Activated B cell treated with CpG ODN at 0.5 μM for 24 hours (primary cell): ENCODE data around the gene ASB13. TPM values are rescaled to one million over a fixed set of nuclear protein-coding genes. Genes with fewer than 3 reads are reported as not detected.

Experiments
- ATAC-seq: fragments of 200-7000 bp; cut with Tn5 transposase; one replicate; pipeline ENCODE4 v1.10.0; 2021; ENCODE audit warnings: low read depth, mild to moderate bottlenecking, moderate library complexity
- CTCF ChIA-PET: fragments of 350-600 bp; sonication (Branson Sonifier 250); formaldehyde crosslinking; loops from one replicate; lab custom pipeline; 2021; ENCODE audit warnings: antibody characterized with exemption; lab: Charles Lee
- POLR2A ChIA-PET: fragments of 350-600 bp; sonication (Branson Sonifier 250); formaldehyde crosslinking; loops from one replicate; lab custom pipeline; 2021; ENCODE audit warnings: antibody characterized with exemption; lab: Charles Lee
- DNase-seq: peaks from one replicate; pipeline ENCODE4 v3.0.0; 2022
- H3K27ac Mint-ChIP-seq: one replicate; pipeline ENCODE4 v1.8.0; 2020; ENCODE audit warnings: mixed read lengths
- H3K27me3 Mint-ChIP-seq: one replicate; pipeline ENCODE4 v1.8.0; 2021; ENCODE audit warnings: mixed read lengths
- H3K36me3 Mint-ChIP-seq: one replicate; pipeline ENCODE4 v1.8.0; 2021; ENCODE audit warnings: low read depth, mixed read lengths
- H3K4me1 Mint-ChIP-seq: one replicate; pipeline ENCODE4 v1.8.0; 2021; ENCODE audit warnings: mixed read lengths
- H3K4me3 Mint-ChIP-seq: one replicate; pipeline ENCODE4 v1.8.0; 2020; ENCODE audit warnings: mild to moderate bottlenecking, mixed read lengths
- H3K9me3 Mint-ChIP-seq: one replicate; pipeline ENCODE4 v1.8.0; 2020; ENCODE audit warnings: mixed read lengths
- intact Hi-C: fragments of 100-400 bp; cut with micrococcal nuclease; formaldehyde crosslinking; loops from one replicate; pipeline ENCODE4 v1.15.1; 2024
- total RNA-seq: library from RNA; stranded (reverse); gene quantifications from 2 replicates; pipeline ENCODE4 v1.2.3, GENCODE V29; 2022
- TF ChIP-seq, protein P1 (sequence below): fragments of 200-600 bp; IDR thresholded peaks from one replicate; pipeline ENCODE4 v1.8.0; 2022; ENCODE audit warnings: antibody characterized with exemption, mild to moderate bottlenecking

Gene ASB13
- total RNA-seq, 1 donor from 2014 or later, result 3.3 TPM

DNA sequence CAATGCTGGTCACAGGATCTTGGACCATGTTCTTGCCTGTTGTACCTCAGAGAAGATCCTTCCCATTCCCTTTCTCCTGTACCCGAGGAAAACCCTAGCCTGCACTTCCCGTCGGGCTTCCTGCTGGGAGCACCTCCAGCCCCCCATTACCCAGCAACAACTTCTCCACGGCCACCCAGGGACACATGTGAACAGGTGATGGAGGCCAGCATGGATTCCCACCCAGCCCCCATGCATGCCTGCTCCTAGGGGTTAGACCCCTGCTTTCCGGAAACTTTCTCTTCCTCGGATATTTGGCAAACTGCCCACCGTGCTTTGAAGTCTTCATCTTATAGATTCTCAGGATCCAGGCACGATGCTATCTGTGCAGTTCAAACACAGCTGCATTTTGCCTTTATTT lies 74.3 kb downstream of the ASB13 start:
- no peak for DNase-seq
- TF ChIP-seq, protein P1, sequence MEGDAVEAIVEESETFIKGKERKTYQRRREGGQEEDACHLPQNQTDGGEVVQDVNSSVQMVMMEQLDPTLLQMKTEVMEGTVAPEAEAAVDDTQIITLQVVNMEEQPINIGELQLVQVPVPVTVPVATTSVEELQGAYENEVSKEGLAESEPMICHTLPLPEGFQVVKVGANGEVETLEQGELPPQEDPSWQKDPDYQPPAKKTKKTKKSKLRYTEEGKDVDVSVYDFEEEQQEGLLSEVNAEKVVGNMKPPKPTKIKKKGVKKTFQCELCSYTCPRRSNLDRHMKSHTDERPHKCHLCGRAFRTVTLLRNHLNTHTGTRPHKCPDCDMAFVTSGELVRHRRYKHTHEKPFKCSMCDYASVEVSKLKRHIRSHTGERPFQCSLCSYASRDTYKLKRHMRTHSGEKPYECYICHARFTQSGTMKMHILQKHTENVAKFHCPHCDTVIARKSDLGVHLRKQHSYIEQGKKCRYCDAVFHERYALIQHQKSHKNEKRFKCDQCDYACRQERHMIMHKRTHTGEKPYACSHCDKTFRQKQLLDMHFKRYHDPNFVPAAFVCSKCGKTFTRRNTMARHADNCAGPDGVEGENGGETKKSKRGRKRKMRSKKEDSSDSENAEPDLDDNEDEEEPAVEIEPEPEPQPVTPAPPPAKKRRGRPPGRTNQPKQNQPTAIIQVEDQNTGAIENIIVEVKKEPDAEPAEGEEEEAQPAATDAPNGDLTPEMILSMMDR, result no peak
- no peaks in the 10 kb centered on the region for H3K9me3 Mint-ChIP-seq
- peaks cover 14% of the 10 kb centered on the region for H3K4me1 Mint-ChIP-seq
- no peaks in the 10 kb centered on the region for H3K36me3 Mint-ChIP-seq
- ChIA-PET CTCF (interaction anchor here (0.8 kb wide), 1 partner anchor 150 kb away, joined by 3 read pairs; no protein-coding TSS in a partner anchor), POLR2A (no interaction called here)
- ATAC-seq, result no peak
- H3K4me3 Mint-ChIP-seq, result no peak overlapping the region
- H3K27ac Mint-ChIP-seq, result no peak overlapping the region
- intact Hi-C loops, result no loop called here
- peaks cover 30% of the 10 kb centered on the region for H3K27me3 Mint-ChIP-seq

DNA sequence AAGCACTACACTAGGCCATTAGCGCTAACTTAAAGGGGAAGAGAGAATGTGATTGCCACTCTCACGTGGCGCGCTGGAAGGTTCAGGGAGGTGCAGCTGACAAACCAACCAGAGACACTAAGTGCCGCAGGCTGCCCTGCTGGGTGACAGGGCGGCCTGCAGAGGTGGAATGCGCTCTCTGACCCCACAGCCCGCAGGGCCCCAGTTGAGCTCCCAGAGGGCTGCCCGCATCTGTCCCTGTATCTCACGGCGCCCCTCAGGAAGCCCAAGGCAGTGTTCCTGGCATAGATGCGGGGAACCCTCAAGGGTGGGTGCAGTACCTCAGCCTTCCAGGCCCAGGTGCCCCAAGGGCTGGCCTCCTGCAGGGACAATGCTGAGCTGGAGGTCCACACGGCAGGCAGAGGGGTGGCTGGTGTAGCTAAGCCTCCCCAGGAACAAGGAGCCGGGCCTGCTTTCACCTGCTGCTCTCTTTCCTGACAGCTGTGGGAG lies 75.0 kb downstream of the ASB13 start:
- peaks cover 14% of the 10 kb centered on the region for H3K4me1 Mint-ChIP-seq
- H3K27ac Mint-ChIP-seq, result no peak overlapping the region
- peaks cover 35% of the 10 kb centered on the region for H3K27me3 Mint-ChIP-seq
- no peak for DNase-seq
- TF ChIP-seq, protein P1, result no peak
- no peaks in the 10 kb centered on the region for H3K36me3 Mint-ChIP-seq
- POLR2A ChIA-PET, result no interaction called here
- H3K4me3 Mint-ChIP-seq, result no peak overlapping the region
- CTCF ChIA-PET, result interaction anchor here (1.0 kb wide), 1 partner anchor 149 kb away, joined by 4 read pairs; no protein-coding TSS in a partner anchor
- no peak for ATAC-seq
- intact Hi-C loops, result no loop called here
- no peaks in the 10 kb centered on the region for H3K9me3 Mint-ChIP-seq

DNA sequence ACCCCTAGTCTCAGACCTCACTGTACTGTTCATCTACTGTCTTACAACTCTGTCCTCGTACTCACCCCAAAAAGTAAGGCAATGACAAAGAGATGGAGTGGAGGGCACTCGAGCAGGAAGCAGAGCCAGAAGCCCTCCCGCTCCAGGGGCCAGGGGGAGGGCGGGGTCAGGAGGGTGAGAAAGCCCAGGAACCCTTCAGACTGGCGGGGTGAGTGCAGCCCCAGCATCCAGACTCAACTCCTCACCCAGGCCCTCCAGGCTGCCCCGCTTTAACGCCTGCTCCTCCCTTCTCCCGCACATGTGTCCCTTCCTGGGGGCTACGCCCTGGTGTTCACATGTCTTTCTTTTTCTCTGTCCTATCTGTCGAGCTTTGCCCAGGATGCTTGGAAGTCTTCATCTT lies 75.6 kb downstream of the ASB13 start:
- H3K4me3 Mint-ChIP-seq, result no peak overlapping the region
- intact Hi-C loops, result no loop called here
- TF ChIP-seq, protein P1, result no peak
- POLR2A ChIA-PET, result no interaction called here
- H3K36me3 Mint-ChIP-seq, result no peaks in the 10 kb centered on the region
- H3K27ac Mint-ChIP-seq, result no peak overlapping the region
- CTCF ChIA-PET, result interaction anchor here (1.0 kb wide), 1 partner anchor 149 kb away, joined by 4 read pairs; no protein-coding TSS in a partner anchor
- DNase-seq (no peak), ATAC-seq (no peak)
- H3K27me3 Mint-ChIP-seq, result peaks cover 34% of the 10 kb centered on the region
- H3K9me3 Mint-ChIP-seq, result no peaks in the 10 kb centered on the region
- peaks cover 12% of the 10 kb centered on the region for H3K4me1 Mint-ChIP-seq

DNA sequence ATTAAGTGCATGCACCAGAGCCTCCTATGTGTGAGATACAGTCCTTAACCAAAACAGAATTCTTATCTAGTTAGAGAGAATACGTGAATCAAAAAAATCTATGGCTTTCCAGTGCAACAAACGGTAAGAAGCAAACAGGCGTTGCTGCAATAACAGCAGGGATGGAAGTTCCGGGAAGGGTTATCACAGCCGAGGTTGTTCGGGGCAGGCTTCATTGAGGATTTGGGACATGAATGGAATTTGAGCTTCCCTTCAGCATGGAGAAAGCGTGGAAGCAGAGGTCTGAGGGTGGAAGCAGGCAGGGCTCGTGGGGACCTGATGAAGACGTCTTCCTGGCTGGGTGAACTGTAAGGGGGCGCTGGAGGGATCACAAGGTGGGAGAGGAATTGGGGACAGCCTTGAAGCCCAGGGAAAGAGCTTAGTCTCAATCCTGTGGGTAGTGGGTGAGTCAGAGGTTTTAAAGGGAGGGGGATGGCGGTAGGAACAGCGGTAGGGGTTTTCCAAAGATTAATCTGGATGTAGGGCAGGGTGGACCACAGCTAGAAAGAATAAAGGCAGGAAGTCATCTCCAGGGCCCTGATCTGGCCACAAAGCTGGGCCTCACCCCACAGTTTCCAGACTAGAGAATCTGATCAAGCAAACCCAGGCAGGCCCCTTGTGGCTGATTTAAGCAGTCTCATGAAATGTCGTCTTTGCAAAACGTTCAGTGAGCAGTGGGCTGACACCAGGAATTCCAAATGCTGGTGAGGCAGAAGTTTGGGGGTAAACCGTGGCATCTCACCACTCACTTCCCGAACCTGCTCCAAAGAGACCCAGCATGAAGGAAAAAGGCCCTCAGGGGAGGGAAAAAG lies 76.5 kb downstream of the ASB13 start:
- peaks cover 34% of the 10 kb centered on the region for H3K27me3 Mint-ChIP-seq
- ChIA-PET CTCF (no interaction called here), POLR2A (no interaction called here)
- no peak for ATAC-seq
- no peak for DNase-seq
- H3K27ac Mint-ChIP-seq, result no peak overlapping the region
- no peaks in the 10 kb centered on the region for H3K9me3 Mint-ChIP-seq
- H3K4me1 Mint-ChIP-seq, result peaks cover 9% of the 10 kb centered on the region
- TF ChIP-seq, protein P1, result no peak
- intact Hi-C loops, result no loop called here
- H3K36me3 Mint-ChIP-seq, result no peaks in the 10 kb centered on the region
- H3K4me3 Mint-ChIP-seq, result no peak overlapping the region

DNA sequence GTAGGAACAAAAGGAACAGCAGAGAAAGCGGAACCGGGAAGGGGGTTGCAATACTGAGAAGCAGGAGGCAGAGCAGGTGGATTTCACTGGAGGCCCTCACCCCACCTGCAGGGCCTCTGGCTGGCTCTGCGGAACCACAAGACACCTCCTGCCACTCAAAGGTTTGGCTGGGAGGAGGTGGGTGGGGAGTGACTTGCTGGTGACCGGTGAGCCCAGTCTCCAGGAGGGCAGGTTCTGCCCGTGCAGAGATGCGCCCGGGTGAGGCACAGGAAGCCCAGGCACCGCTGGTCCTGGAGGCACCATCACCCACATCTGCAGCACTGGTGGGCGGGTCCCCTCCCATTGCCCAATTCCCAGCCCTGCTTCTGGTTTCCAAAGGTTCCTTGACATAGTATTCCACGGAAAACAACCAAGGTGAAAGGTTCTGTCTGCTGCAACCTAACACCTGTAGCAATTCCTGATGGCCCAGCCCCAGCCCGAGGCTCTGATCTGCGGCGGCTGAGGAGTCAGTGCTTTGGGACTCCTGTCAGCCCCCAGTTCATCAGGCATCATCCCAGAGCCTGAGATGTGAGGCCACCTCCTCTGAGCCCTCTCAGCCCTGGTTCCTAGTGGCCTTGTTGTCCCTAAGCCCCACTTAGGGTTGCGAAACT lies 77.3 kb downstream of the ASB13 start:
- intact Hi-C loops, result no loop called here
- Mint-ChIP-seq H3K4me1 (peaks cover 9% of the 10 kb centered on the region), H3K9me3 (no peaks in the 10 kb centered on the region), H3K36me3 (no peaks in the 10 kb centered on the region), H3K27me3 (peaks cover 31% of the 10 kb centered on the region), H3K27ac (no peak overlapping the region), H3K4me3 (no peak overlapping the region)
- DNase-seq (no peak), ATAC-seq (no peak)
- TF ChIP-seq, protein P1, result no peak
- CTCF ChIA-PET, result no interaction called here
- POLR2A ChIA-PET, result no interaction called here
